ENCODE data around the gene MEI1. TPM values are rescaled to one million over a fixed set of nuclear protein-coding genes. Genes with fewer than 3 reads are reported as not detected.
"Not testable (repeated sequence)": the region's sequence is repeated elsewhere in the genome, so short reads cannot be mapped to it uniquely, and the experiment has no call there.

MEI1 gene
- total and polyA plus RNA-seq, 9 of the 15 experiments (the other 6 are each of a cell fraction or from before 2014, with no cell fraction given), result 0.08 to 0.68 (median 0.18) TPM; not detected in 2

DNA sequence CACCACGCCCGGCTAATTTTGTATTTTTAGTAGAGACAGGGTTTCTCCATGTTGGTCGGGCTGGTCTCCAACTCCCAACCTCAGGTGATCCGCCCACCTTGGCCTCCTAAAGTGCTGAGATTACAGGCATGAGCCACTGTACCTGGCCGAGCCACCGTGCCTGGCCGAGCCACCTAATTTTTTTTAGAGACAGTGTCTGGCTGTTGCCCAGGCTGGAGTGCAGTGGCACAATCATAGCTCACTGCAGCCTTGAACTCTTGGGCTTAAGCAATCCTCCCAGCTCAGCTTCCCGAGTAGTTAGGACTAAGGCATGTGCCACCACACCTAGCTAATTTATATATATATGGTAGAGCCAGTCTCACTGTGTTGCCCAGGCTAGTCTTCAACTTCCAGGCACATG is 136.2 kb downstream of the MEI1 start:
- Histone ChIP-seq H3K79me2 (ENCODE audit: control insufficient read depth, insufficient read depth, low read length) (peaks cover 76% of the 10 kb centered on the region), H3K4me2 (ENCODE audit: insufficient read depth, low read length) (0 out of 2 replicates have a peak overlapping the region, but pooled peaks have one; percentile 27), H3K9ac (ENCODE audit: insufficient read depth in 1 of 2, low read depth in 2 of 2, low read length in 2 of 2) (0 out of 4 replicates have a peak overlapping the region, but pooled peaks of 1 of the 2 experiments have one; percentile 40), H3K9me1 (ENCODE audit: control insufficient read depth, insufficient read depth, low read length) (peaks cover 16% of the 10 kb centered on the region), H4K20me1 (replicated peaks; ENCODE audit: control insufficient read depth, insufficient read depth, low read length) (peaks cover 14% of the 10 kb centered on the region; the same call in 1 of the 2 replicates), H3K36me3 (ENCODE audit: control insufficient read depth, insufficient read depth, low read length) (peaks cover 50% of the 10 kb centered on the region), H3K27ac (ENCODE audit: extremely low read depth, low read depth, low read length) (peak overlapping the region; percentile 40; the same call in 1 of the 3 replicates), H3K4me1 (replicated peaks in 1 of 2; ENCODE audit: control insufficient read depth in 2 of 2, insufficient read depth in 2 of 2, low read length in 2 of 2) (peaks cover 17 to 36% of the 10 kb centered on the region in 2 experiments; a peak in 4 of 5 replicates)
- POLR2A ChIA-PET, result interaction anchor here (1.0 to 1.2 kb wide), 2 partner anchors 9 to 11 kb away, joined by 4 read pairs; no protein-coding TSS in a partner anchor
- in situ Hi-C loops (cut with MboI); H3K4me3 ChIP-seq; ATAC-seq; BruUV-seq (replicated peaks); H2AFZ ChIP-seq (ENCODE audit: low read depth, low read length); FAIRE-seq; H3K9me3 ChIP-seq (replicated peaks; ENCODE audit: control insufficient read depth, insufficient read depth, low read depth, low read length); H3K27me3 ChIP-seq (ENCODE audit: control insufficient read depth in 2 of 2, insufficient read depth in 2 of 2, low read length in 2 of 2); intact Hi-C loops (cut with micrococcal nuclease); DNase-seq (ENCODE audit: extremely low read depth in 1 of 4, low spot score in 3 of 4); CTCF ChIA-PET (ENCODE audit: low intra/inter-chr PET ratio): not testable (repeated sequence)
- 94% methylated on average over 4 of the region's 8 CpGs for WGBS (ENCODE audit: insufficient coverage, low coverage, missing lambda C conversion rate)
- TF ChIP-seq RBFOX2 (IDR thresholded peaks at IDR 0.05; ENCODE audit: low read depth, low read length), result 0 out of 2 replicates have a peak, but pooled peaks have one; percentile 20

DNA sequence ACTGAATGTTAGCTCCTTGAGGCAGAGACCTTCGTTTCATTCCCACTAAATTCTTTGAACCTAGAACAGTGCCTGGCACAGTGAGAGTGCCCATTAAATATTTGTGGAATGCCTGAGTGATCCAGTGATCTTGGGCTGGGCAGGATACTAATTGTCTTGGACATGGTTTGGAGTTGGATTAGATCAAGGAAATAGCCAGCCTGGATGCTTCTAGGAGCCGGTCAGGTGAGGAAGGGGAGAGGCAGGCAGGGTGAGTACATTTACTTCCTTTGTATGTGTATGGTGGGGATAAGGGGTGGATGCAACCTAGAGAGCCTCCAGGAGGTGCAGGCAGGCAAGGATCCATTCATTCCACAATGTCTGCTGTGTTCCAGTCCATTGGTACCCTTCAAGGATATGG is 137.2 kb downstream of the MEI1 start:
- BruUV-seq (replicated peaks), result no TSS peak
- ChIA-PET POLR2A (interaction anchor here (0.6 to 1.2 kb wide), 4 partner anchors 8 to 443 kb away, joined by 3 to 4 read pairs (median 4); no protein-coding TSS in a partner anchor), CTCF (ENCODE audit: low intra/inter-chr PET ratio) (no interaction called here)
- 94% methylated on average over 2 of the region's 2 CpGs for WGBS (ENCODE audit: insufficient coverage, low coverage, missing lambda C conversion rate)
- Histone ChIP-seq H3K9ac (ENCODE audit: insufficient read depth in 1 of 2, low read depth in 2 of 2, low read length in 2 of 2) (no peak overlapping the region; a peak in 1 of 4 replicates), H3K4me3 (no peak overlapping the region), H2AFZ (ENCODE audit: low read depth, low read length) (no peak overlapping the region), H3K36me3 (ENCODE audit: control insufficient read depth, insufficient read depth, low read length) (peaks cover 60% of the 10 kb centered on the region), H3K4me2 (ENCODE audit: insufficient read depth, low read length) (no peak overlapping the region; the same call in 1 of the 2 replicates), H3K27me3 (ENCODE audit: control insufficient read depth in 2 of 2, insufficient read depth in 2 of 2, low read length in 2 of 2) (no peaks in the 10 kb centered on the region), H3K4me1 (replicated peaks in 1 of 2; ENCODE audit: control insufficient read depth in 2 of 2, insufficient read depth in 2 of 2, low read length in 2 of 2) (peaks cover 17 to 46% of the 10 kb centered on the region in 2 experiments), H3K79me2 (ENCODE audit: control insufficient read depth, insufficient read depth, low read length) (peaks cover 87% of the 10 kb centered on the region), H3K9me3 (replicated peaks; ENCODE audit: control insufficient read depth, insufficient read depth, low read depth, low read length) (no peaks in the 10 kb centered on the region; the same call in 1 of the 2 replicates), H3K9me1 (ENCODE audit: control insufficient read depth, insufficient read depth, low read length) (peaks cover 16% of the 10 kb centered on the region), H3K27ac (ENCODE audit: extremely low read depth, low read depth, low read length) (peak overlapping the region; percentile 40; the same call in 1 of the 3 replicates), H4K20me1 (replicated peaks; ENCODE audit: control insufficient read depth, insufficient read depth, low read length) (peaks cover 24% of the 10 kb centered on the region)
- in situ Hi-C loops (cut with MboI), result no loop called here
- no peak for FAIRE-seq
- no peak for ATAC-seq
- intact Hi-C loops (cut with micrococcal nuclease), result no loop called here
- DNase-seq (ENCODE audit: extremely low read depth in 1 of 4, low spot score in 3 of 4), result no peak
- TF ChIP-seq CBFB (CRISPR knock-in tag; IDR thresholded peaks at IDR 0.05), result no peak
- no peak for TF ChIP-seq ZNF175 (CRISPR knock-in tag; IDR thresholded peaks at IDR 0.05; ENCODE audit: low read depth)
- no peak for TF ChIP-seq ZNF24 (IDR thresholded peaks at IDR 0.05)
- TF ChIP-seq, protein P1, sequence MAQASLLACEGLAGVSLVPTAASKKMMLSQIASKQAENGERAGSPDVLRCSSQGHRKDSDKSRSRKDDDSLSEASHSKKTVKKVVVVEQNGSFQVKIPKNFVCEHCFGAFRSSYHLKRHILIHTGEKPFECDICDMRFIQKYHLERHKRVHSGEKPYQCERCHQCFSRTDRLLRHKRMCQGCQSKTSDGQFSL (CRISPR knock-in tag; IDR thresholded peaks at IDR 0.05), result no peak
- TF ChIP-seq, protein P1 (tag; IDR thresholded peaks at IDR 0.05), result no peak
- no peak for TF ChIP-seq NFIC (IDR thresholded peaks at IDR 0.05)
- TF ChIP-seq FOXP4 (CRISPR knock-in tag; IDR thresholded peaks at IDR 0.05; ENCODE audit: borderline replicate concordance), result no peak

Measured in K562 (cell line).